Peyer's patch (tissue), 4 donors: ENCODE results near the gene SLC41A3.

Source experiments
- POLR2A ChIP-seq, 2 donors: fragments of 450-650 bp; IDR thresholded peaks; one replicate each; pipeline ENCODE4 v1.5.1; 2017; ENCODE audit warnings: antibody characterized with exemption in 2 of 2, mild to moderate bottlenecking in 2 of 2, moderate library complexity in 2 of 2
- TF ChIP-seq, protein P1 (sequence below), 6 experiments: fragments of 450-650 bp in 4 of 6; fragments of 200-600 bp in 2 of 6; sonication (generic) in 1 of 6; IDR thresholded peaks; one replicate each; pipeline ENCODE4 v1.5.1; 2017 to 2019; ENCODE audit warnings: antibody characterized with exemption in 6 of 6, mild to moderate bottlenecking in 3 of 6, moderate library complexity in 1 of 6

DNA sequence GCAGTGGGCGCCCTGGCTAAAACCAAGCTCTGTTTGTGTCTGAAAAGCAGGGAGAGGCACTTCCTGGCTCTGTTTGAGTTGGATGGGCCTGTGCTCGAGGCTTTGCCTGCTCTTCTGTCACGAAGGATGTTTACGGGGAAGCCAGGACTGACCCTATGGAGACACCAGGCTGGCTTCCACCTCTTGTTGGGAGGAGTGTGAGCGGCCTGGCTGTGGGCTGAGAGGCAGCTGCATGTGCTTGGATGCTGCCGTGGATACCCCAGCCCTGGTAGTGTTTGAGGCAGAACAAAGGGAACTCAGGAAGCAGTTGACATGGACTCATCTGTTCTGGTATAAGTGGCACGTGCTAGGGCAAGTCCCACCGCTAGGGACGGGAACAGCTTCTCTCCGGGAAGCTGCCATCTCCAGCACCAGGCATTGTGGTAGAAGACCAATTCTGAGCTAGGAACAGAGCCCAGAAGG is 17.6 kb upstream of the SLC41A3 start:
- TF ChIP-seq, protein P1, sequence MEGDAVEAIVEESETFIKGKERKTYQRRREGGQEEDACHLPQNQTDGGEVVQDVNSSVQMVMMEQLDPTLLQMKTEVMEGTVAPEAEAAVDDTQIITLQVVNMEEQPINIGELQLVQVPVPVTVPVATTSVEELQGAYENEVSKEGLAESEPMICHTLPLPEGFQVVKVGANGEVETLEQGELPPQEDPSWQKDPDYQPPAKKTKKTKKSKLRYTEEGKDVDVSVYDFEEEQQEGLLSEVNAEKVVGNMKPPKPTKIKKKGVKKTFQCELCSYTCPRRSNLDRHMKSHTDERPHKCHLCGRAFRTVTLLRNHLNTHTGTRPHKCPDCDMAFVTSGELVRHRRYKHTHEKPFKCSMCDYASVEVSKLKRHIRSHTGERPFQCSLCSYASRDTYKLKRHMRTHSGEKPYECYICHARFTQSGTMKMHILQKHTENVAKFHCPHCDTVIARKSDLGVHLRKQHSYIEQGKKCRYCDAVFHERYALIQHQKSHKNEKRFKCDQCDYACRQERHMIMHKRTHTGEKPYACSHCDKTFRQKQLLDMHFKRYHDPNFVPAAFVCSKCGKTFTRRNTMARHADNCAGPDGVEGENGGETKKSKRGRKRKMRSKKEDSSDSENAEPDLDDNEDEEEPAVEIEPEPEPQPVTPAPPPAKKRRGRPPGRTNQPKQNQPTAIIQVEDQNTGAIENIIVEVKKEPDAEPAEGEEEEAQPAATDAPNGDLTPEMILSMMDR (IDR thresholded peaks at IDR 0.05): no peak
- TF ChIP-seq POLR2A (IDR thresholded peaks at IDR 0.05): no peak
